G401 (cell line): Measurements from ENCODE around the gene DLG2. TPM values are rescaled to one million over a fixed set of nuclear protein-coding genes. Genes with fewer than 3 reads are reported as not detected.
"Not testable (repeated sequence)": the region's sequence is repeated elsewhere in the genome, so short reads cannot be mapped to it uniquely, and the experiment has no call there.

ENCODE experiments used
- DNase-seq: peaks from one replicate; pipeline ENCODE4 v3.0.0-alpha.2; 2015; ENCODE audit warnings: low spot score
- in situ Hi-C: cut with HindIII; loops from 2 replicates; pipeline ENCODE4 v1.10.0; 2016; ENCODE audit warnings: low sequenced_read_pairs, mixed read lengths
- total RNA-seq: library from RNA; depleted of rRNA; stranded (reverse); fragments of >200 nt; shearing (Covaris generic); gene quantifications from 2 replicates; pipeline ENCODE4 v1.2.3, GENCODE V29; 2014

Gene DLG2
- total RNA-seq, 1 experiment from 2014 or later: 3.8 TPM

- no peak for DNase-seq
- in situ Hi-C loops: no loop called here
Observed at GRCh38 chr11:84854498-84854880, 772.7 kb downstream of the DLG2 start.

- DNase-seq: peak; percentile 35
- in situ Hi-C loops: no loop called here
Observed at GRCh38 chr11:84853841-84854497, 773.2 kb downstream of the DLG2 start.

- no peak for DNase-seq
- in situ Hi-C loops: no loop called here
Observed at GRCh38 chr11:84847842-84848241, 779.3 kb downstream of the DLG2 start.

GRCh38 chr11:84840201-84840600 lies 786.9 kb downstream of the DLG2 start:
- in situ Hi-C loops, DNase-seq: not testable (repeated sequence)

- in situ Hi-C loops: no loop called here
- DNase-seq: no peak
Observed at GRCh38 chr11:84837402-84838069, 789.6 kb downstream of the DLG2 start.

- in situ Hi-C loops: no loop called here
- no peak for DNase-seq
Observed at GRCh38 chr11:84836371-84836770, 790.8 kb downstream of the DLG2 start.

- no peak for DNase-seq
- in situ Hi-C loops: no loop called here
Observed at GRCh38 chr11:84833488-84834088, 793.6 kb downstream of the DLG2 start.

GRCh38 chr11:84830372-84830771 lies 796.8 kb downstream of the DLG2 start:
- in situ Hi-C loops: no loop called here
- no peak for DNase-seq

GRCh38 chr11:84829162-84829561 lies 798.0 kb downstream of the DLG2 start:
- DNase-seq: no peak
- in situ Hi-C loops: no loop called here

- in situ Hi-C loops: no loop called here
- no peak for DNase-seq
Observed at GRCh38 chr11:84828616-84829015, 798.5 kb downstream of the DLG2 start.

GRCh38 chr11:84825106-84825660 lies 802.0 kb downstream of the DLG2 start:
- in situ Hi-C loops: no loop called here
- peak; percentile 76 for DNase-seq

GRCh38 chr11:84824624-84825023 lies 802.5 kb downstream of the DLG2 start:
- in situ Hi-C loops: no loop called here
- DNase-seq: no peak

GRCh38 chr11:84819537-84819936 lies 807.6 kb downstream of the DLG2 start:
- no peak for DNase-seq
- in situ Hi-C loops: no loop called here

GRCh38 chr11:84819128-84819527 lies 808.0 kb downstream of the DLG2 start:
- in situ Hi-C loops: no loop called here
- peak; percentile 23 for DNase-seq

- in situ Hi-C loops: no loop called here
- no peak for DNase-seq
Observed at GRCh38 chr11:84817998-84818397, 809.1 kb downstream of the DLG2 start.

- DNase-seq: no peak
- in situ Hi-C loops: no loop called here
Observed at GRCh38 chr11:84812471-84812969, 814.6 kb downstream of the DLG2 start.

- in situ Hi-C loops: no loop called here
- no peak for DNase-seq
Observed at GRCh38 chr11:84806354-84806753, 820.8 kb downstream of the DLG2 start.

- in situ Hi-C loops: no loop called here
- DNase-seq: no peak
Observed at GRCh38 chr11:84804041-84804440, 823.1 kb downstream of the DLG2 start.

GRCh38 chr11:84800755-84801346 lies 826.3 kb downstream of the DLG2 start:
- in situ Hi-C loops: no loop called here
- peak; percentile 16 for DNase-seq

GRCh38 chr11:84799112-84799511 lies 828.0 kb downstream of the DLG2 start:
- DNase-seq: no peak
- in situ Hi-C loops: no loop called here
